Lower lobe of right lung (tissue), 2 donors: ENCODE measurements around the gene PLCD3. TPM values are rescaled to one million over a fixed set of nuclear protein-coding genes. Genes with fewer than 3 reads are reported as not detected.
A peak's percentile ranks its signal among the peaks of the same experiment; 100 is the strongest.

Experiments
- ATAC-seq, 2 donors: fragments of 200-7000 bp; cut with Tn5 transposase; one replicate each; pipeline ENCODE4 v1.9.1; 2020 to 2022; ENCODE audit warnings: mild to moderate bottlenecking in 2 of 2, moderate library complexity in 2 of 2
- DNase-seq: peaks from one replicate; pipeline ENCODE4 v3.0.0-alpha.2; 2020
- H3K27ac ChIP-seq: fragments of 200-600 bp; one replicate; pipeline ENCODE4 v1.8.0; 2022
- H3K27me3 ChIP-seq: fragments of 200-600 bp; one replicate; pipeline ENCODE4 v1.8.0; 2022; ENCODE audit warnings: low read depth
- H3K36me3 ChIP-seq: fragments of 200-600 bp; one replicate; pipeline ENCODE4 v1.8.0; 2022; ENCODE audit warnings: mild to moderate bottlenecking
- H3K4me1 ChIP-seq: fragments of 200-600 bp; one replicate; pipeline ENCODE4 v1.8.0; 2022
- H3K4me3 ChIP-seq: fragments of 200-600 bp; one replicate; pipeline ENCODE4 v1.8.0; 2022; ENCODE audit warnings: mild to moderate bottlenecking
- H3K9me3 ChIP-seq: fragments of 200-600 bp; one replicate; pipeline ENCODE4 v1.8.0; 2022
- intact Hi-C: fragments of 100-400 bp; cut with DNase I; formaldehyde crosslinking; loops from one replicate; pipeline ENCODE4 v1.11.0; 2022
- total RNA-seq: library from RNA; stranded (reverse); fragmentation: NEBNext Ultra II Directional; extraction: Animal tissue kit (Norgen Biotek cat#: 25700); gene quantifications from one replicate; pipeline ENCODE4 v1.2.1, GENCODE V29; 2021
- TF ChIP-seq, protein P1 (sequence below): fragments of 200-600 bp; IDR thresholded peaks from one replicate; pipeline ENCODE4 v1.8.0; 2022; ENCODE audit warnings: antibody characterized with exemption, mild to moderate bottlenecking
- donor health status: DM: no; HTN: yes; CAD: no; lungs with severe emphysema.

PLCD3 gene
- total RNA-seq, 1 donor from 2014 or later = 38.3 TPM

GRCh38 chr17:45135192-45135977 lies 3.1 kb upstream of the PLCD3 start, which contains the start of gene ACBD4:
Gene ACBD4 (plus strand): TSS chr17:45135687. CDS start chr17:45136145, 458 bp downstream.
- peaks cover 10% of the 10 kb centered on the region for H3K36me3 ChIP-seq
- TF ChIP-seq, protein P1, sequence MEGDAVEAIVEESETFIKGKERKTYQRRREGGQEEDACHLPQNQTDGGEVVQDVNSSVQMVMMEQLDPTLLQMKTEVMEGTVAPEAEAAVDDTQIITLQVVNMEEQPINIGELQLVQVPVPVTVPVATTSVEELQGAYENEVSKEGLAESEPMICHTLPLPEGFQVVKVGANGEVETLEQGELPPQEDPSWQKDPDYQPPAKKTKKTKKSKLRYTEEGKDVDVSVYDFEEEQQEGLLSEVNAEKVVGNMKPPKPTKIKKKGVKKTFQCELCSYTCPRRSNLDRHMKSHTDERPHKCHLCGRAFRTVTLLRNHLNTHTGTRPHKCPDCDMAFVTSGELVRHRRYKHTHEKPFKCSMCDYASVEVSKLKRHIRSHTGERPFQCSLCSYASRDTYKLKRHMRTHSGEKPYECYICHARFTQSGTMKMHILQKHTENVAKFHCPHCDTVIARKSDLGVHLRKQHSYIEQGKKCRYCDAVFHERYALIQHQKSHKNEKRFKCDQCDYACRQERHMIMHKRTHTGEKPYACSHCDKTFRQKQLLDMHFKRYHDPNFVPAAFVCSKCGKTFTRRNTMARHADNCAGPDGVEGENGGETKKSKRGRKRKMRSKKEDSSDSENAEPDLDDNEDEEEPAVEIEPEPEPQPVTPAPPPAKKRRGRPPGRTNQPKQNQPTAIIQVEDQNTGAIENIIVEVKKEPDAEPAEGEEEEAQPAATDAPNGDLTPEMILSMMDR = peak; percentile 100
- intact Hi-C loops = loop anchor here (5.0 kb wide), 1 partner anchor 62 kb away; no protein-coding TSS in a partner anchor
- no peaks in the 10 kb centered on the region for H3K9me3 ChIP-seq
- peaks cover 28% of the 10 kb centered on the region for H3K4me1 ChIP-seq
- ATAC-seq (peak; percentile 87 to 92), DNase-seq (peak; percentile 96)
- no peaks in the 10 kb centered on the region for H3K27me3 ChIP-seq
- H3K27ac ChIP-seq = peak within 1 kb of the TSS; percentile 80
- peak within 1 kb of the TSS; percentile 88 for H3K4me3 ChIP-seq

GRCh38 chr17:45132572-45133463 lies 503 bp upstream of the PLCD3 start:
- peaks cover 48% of the 10 kb centered on the region for H3K4me1 ChIP-seq
- intact Hi-C loops = no loop called here
- ATAC-seq (peak; percentile 85), DNase-seq (peak; percentile 92)
- H3K27ac ChIP-seq = peak overlapping the region; percentile 89
- H3K36me3 ChIP-seq = peaks cover 4% of the 10 kb centered on the region
- no peaks in the 10 kb centered on the region for H3K9me3 ChIP-seq
- peak overlapping the region; percentile 63 for H3K4me3 ChIP-seq
- TF ChIP-seq, protein P1 = peak; percentile 79
- no peaks in the 10 kb centered on the region for H3K27me3 ChIP-seq

- DNase-seq = peak; percentile 68
- Histone ChIP-seq H3K27me3 (no peaks in the 10 kb centered on the region), H3K4me3 (peak overlapping the region; percentile 63), H3K36me3 (no peaks in the 10 kb centered on the region), H3K27ac (peak overlapping the region; percentile 89), H3K9me3 (no peaks in the 10 kb centered on the region), H3K4me1 (peaks cover 55% of the 10 kb centered on the region)
- TF ChIP-seq, protein P1 = peak; percentile 91
- no peak for ATAC-seq
- intact Hi-C loops = no loop called here
These were observed 547 bp downstream of the PLCD3 start for GRCh38 chr17:45131616-45132319.

DNA sequence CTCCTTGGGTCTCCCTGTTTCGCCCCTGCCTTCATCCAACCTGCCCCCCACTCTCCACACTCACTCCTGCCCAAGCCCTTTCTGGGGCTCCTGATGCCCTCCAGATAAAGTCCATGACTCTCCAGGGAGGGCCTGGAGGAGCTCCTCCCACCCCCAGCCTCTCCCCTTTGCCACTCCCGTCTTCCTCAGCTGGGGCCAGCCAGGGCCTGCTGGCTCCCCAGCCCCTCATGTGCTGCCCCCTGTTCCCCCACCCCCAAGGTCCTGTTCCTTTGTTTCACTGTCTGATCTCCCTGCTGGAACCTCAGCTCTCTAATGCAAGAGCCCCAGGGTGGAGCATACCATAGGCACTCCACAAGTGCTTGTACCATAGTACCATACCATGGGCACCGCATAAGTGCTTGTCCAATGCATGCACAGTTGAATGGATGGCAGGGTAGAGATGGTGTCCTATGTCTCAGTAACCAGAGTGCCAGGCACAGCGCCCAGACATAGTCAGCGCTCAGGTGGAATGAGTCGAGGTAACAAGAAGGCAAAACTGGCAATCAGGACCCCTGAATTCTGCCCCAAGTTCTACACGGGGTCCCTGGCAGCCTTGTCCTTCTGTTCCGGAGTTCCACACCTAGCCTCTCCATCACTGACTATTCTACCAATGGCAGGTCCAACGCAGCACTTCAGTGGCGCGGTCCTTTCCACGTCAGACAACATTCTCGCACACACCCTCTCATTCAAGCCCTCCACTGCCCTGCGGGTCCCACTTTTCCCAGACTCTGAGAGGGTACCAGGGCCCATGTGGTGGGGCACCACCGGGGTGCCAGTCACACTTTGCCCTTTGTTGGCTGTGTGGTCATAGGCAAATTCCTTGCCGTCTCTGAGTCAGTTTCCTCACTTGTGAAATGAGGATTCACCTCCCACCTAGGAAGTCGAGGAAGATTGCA lies 1.4 kb downstream of the PLCD3 start:
- Histone ChIP-seq H3K27ac (peak overlapping the region; percentile 24), H3K27me3 (no peaks in the 10 kb centered on the region), H3K4me1 (peaks cover 46% of the 10 kb centered on the region), H3K4me3 (peak overlapping the region; percentile 63), H3K36me3 (no peaks in the 10 kb centered on the region), H3K9me3 (no peaks in the 10 kb centered on the region)
- DNase-seq (no peak), ATAC-seq (no peak)
- intact Hi-C loops = no loop called here
- TF ChIP-seq, protein P1 = no peak
